HCT116 (cell line): Measurements from ENCODE around the gene ESPNL. TPM values are rescaled to one million over a fixed set of nuclear protein-coding genes. Genes with fewer than 3 reads are reported as not detected.

ENCODE experiments used
- ATAC-seq: fragments of 200-7000 bp; cut with Tn5 transposase; 2 replicates; pipeline ENCODE4 v1.9.1; 2020; ENCODE audit warnings: mild to moderate bottlenecking, moderate library complexity
- BruUV-seq: library from RNA; stranded (reverse); fragments of 400-500 nt; replicated peaks from 2 replicates; lab custom pipeline; 2021; lab: Mats Ljungman, UMichigan
- CTCF ChIA-PET: fragments of 300-600 bp; sonication (Branson Sonifier 250); formaldehyde crosslinking; loops from one replicate; lab custom pipeline; 2021; ENCODE audit warnings: antibody characterized with exemption; lab: Charles Lee
- POLR2A ChIA-PET: fragments of 300-600, 350-600 bp; sonication (Branson Sonifier 250); formaldehyde crosslinking; loops from one replicate; lab custom pipeline; 2021; ENCODE audit warnings: antibody characterized with exemption; lab: Charles Lee
- RAD21 ChIA-PET, 2 experiments: fragments of 300-600 bp; sonication (Branson Sonifier 250); formaldehyde crosslinking; loops; one replicate each; lab custom pipeline; 2023; ENCODE audit warnings: low total read pairs in 2 of 2; ENCODE audit not compliant: uncharacterized antibody in 2 of 2, unreplicated experiment in 2 of 2, low non-redundant PET in 1 of 2; lab: Charles Lee
- DNase-seq: peaks from one replicate; pipeline ENCODE4 v3.0.0-alpha.2; 2010; ENCODE audit warnings: low read depth, low spot score
- H2AFZ ChIP-seq: fragments of 200-600 bp; shearing (Covaris generic), sonication (generic); 2 replicates; pipeline ENCODE4 v1.6.1; 2017; ENCODE audit warnings: low read depth, mixed run types, mixed read lengths, antibody characterized with exemption, low read length; ENCODE audit not compliant: poor library complexity, severe bottlenecking
- H3K27ac ChIP-seq: 2 replicates; pipeline ENCODE4 v1.5.1; 2012; ENCODE audit warnings: low read depth, low read length
- H3K27me3 ChIP-seq: fragments of 200-600 bp; sonication (generic); 2 replicates; pipeline ENCODE4 v1.6.1; 2016; ENCODE audit warnings: mixed run types, low read length, mixed read lengths; ENCODE audit not compliant: insufficient read depth
- H3K36me3 ChIP-seq, 2 experiments: fragments of 200-500 bp in 1 of 2; fragments of 200-600 bp in 1 of 2; sonication (Bioruptor generic) in 1 of 2; sonication (generic) in 1 of 2; 2 replicates each; pipeline versions ENCODE4 v1.5.1 to v1.6.1; 2014 to 2016; ENCODE audit warnings: low read length in 2 of 2, inconsistent platforms in 1 of 2, mixed read lengths in 1 of 2, mixed run types in 1 of 2; ENCODE audit not compliant: insufficient read depth in 2 of 2, control insufficient read depth in 1 of 2
- H3K4me1 ChIP-seq, 2 experiments: fragments of 200-600 bp in 1 of 2; sonication (generic) in 1 of 2; 2 replicates each; pipeline versions ENCODE4 v1.5.1 to v1.6.1; 2012 to 2017; ENCODE audit warnings: low read length in 2 of 2, inconsistent platforms in 1 of 2, mild to moderate bottlenecking in 1 of 2, mixed read lengths in 1 of 2, mixed run types in 1 of 2, moderate library complexity in 1 of 2; ENCODE audit not compliant: insufficient read depth in 2 of 2, control insufficient read depth in 1 of 2
- H3K4me2 ChIP-seq: fragments of 200-600 bp; sonication (generic); 2 replicates; pipeline ENCODE4 v1.6.1; 2017; ENCODE audit warnings: mixed run types, low read length, mixed read lengths
- H3K4me3 ChIP-seq, 2 experiments: fragments of 200-600 bp in 1 of 2; sonication (generic) in 1 of 2; replicated peaks in 1 of 2; 2 replicates each; pipeline ENCODE4 v1.5.1; 2011 to 2016; ENCODE audit warnings: low read length in 2 of 2, control low read depth in 1 of 2, low read depth in 1 of 2, mild to moderate bottlenecking in 1 of 2, mixed read lengths in 1 of 2, mixed run types in 1 of 2
- H3K79me2 ChIP-seq: fragments of 200-600 bp; sonication (generic); 2 replicates; pipeline ENCODE4 v1.6.1; 2017; ENCODE audit warnings: mild to moderate bottlenecking, mixed run types, low read length, moderate library complexity, mixed read lengths; ENCODE audit not compliant: insufficient read depth
- H3K9ac ChIP-seq: fragments of 200-600 bp; sonication (generic); 2 replicates; pipeline ENCODE4 v1.6.1; 2016; ENCODE audit warnings: low read length, mixed read lengths
- H3K9me2 ChIP-seq: fragments of 200-600 bp; sonication (generic), shearing (Covaris generic); 2 replicates; pipeline ENCODE4 v1.6.1; 2017; ENCODE audit warnings: mixed run types, mild to moderate bottlenecking, moderate library complexity; ENCODE audit not compliant: insufficient read depth
- H3K9me3 ChIP-seq, 2 experiments: fragments of 200-500 bp in 1 of 2; fragments of 200-600 bp in 1 of 2; sonication (Bioruptor generic) in 1 of 2; sonication (generic) in 1 of 2; 2 replicates each; pipeline ENCODE4 v1.6.1; 2014 to 2017; ENCODE audit warnings: low read length in 2 of 2, mixed read lengths in 2 of 2, inconsistent platforms in 1 of 2, low read depth in 1 of 2, mild to moderate bottlenecking in 1 of 2, mixed run types in 1 of 2, moderate library complexity in 1 of 2; ENCODE audit not compliant: control insufficient read depth in 1 of 2, insufficient read depth in 1 of 2
- H4K20me1 ChIP-seq: fragments of 200-600 bp; sonication (generic), shearing (Covaris generic); 2 replicates; pipeline ENCODE4 v1.6.1; 2017; ENCODE audit warnings: mixed run types, mild to moderate bottlenecking, moderate library complexity; ENCODE audit not compliant: insufficient read depth
- CBX3 ChIP-seq: IDR thresholded peaks from 2 replicates; pipeline ENCODE4 v1.6.1; 2012; ENCODE audit warnings: low read depth
- CTCF ChIP-seq, 3 experiments: fragments of 200-600 bp in 1 of 3; sonication (generic) in 1 of 3; IDR thresholded peaks in 2 of 3; conservative IDR thresholded peaks in 1 of 3; 2 replicates each; pipeline ENCODE4 v1.5.1; 2012 to 2017; ENCODE audit warnings: low read depth in 2 of 3, low read length in 2 of 3, antibody characterized with exemption in 1 of 3, borderline replicate concordance in 1 of 3, control low read depth in 1 of 3, mild to moderate bottlenecking in 1 of 3, mixed read lengths in 1 of 3, mixed run types in 1 of 3, moderate library complexity in 1 of 3; ENCODE audit not compliant: insufficient read depth in 1 of 3
- EGR1 ChIP-seq: IDR thresholded peaks from 2 replicates; pipeline ENCODE4 v1.6.1; 2012; ENCODE audit warnings: low read depth
- ELF1 ChIP-seq: IDR thresholded peaks from 2 replicates; pipeline ENCODE4 v1.6.1; 2012; ENCODE audit warnings: low read depth, borderline replicate concordance
- FOSL1 ChIP-seq: IDR thresholded peaks from 2 replicates; pipeline ENCODE4 v1.6.1; 2012; ENCODE audit warnings: low read depth
- JUND ChIP-seq: IDR thresholded peaks from 2 replicates; pipeline ENCODE4 v1.6.1; 2012
- MAX ChIP-seq: IDR thresholded peaks from 2 replicates; pipeline ENCODE4 v1.6.1; 2012
- POLR2AphosphoS5 ChIP-seq: IDR thresholded peaks from 2 replicates; pipeline ENCODE4 v1.6.1; 2011; ENCODE audit warnings: mild to moderate bottlenecking, low read depth, low read length, moderate library complexity
- RAD21 ChIP-seq: IDR thresholded peaks from 2 replicates; pipeline ENCODE4 v1.6.1; 2012; ENCODE audit warnings: low read depth, mild to moderate bottlenecking
- SP1 ChIP-seq: IDR thresholded peaks from 2 replicates; pipeline ENCODE4 v1.6.1; 2012; ENCODE audit warnings: low read depth
- TCF7L2 ChIP-seq: IDR thresholded peaks from 2 replicates; pipeline ENCODE4 v1.7.0; 2011; ENCODE audit warnings: borderline replicate concordance, inconsistent platforms; ENCODE audit not compliant: insufficient read depth, insufficient read length; ENCODE audit errors: extremely low read depth
- YY1 ChIP-seq: IDR thresholded peaks from 2 replicates; pipeline ENCODE4 v1.6.1; 2011; ENCODE audit warnings: low read length, low read depth, moderate library complexity, mild to moderate bottlenecking; ENCODE audit not compliant: insufficient replicate concordance; ENCODE audit errors: extremely low read depth
- ZNF274 ChIP-seq: fragments of 200-500 bp; sonication (Bioruptor generic); IDR thresholded peaks from 2 replicates; pipeline ENCODE4 v1.6.1; 2014; ENCODE audit warnings: mild to moderate bottlenecking, low read depth, low read length, inconsistent platforms
- intact Hi-C: fragments of 100-400 bp; cut with micrococcal nuclease; formaldehyde crosslinking; loops from 2 replicates; pipeline ENCODE4 v1.10.0; 2022
- total RNA-seq: library from RNA; stranded (reverse); gene quantifications from one replicate; pipeline ENCODE4 v1.2.1, GENCODE V29; 2021; ENCODE audit not compliant: unreplicated experiment
- TF ChIP-seq, protein P1 (sequence below): IDR thresholded peaks from 2 replicates; pipeline ENCODE4 v1.6.1; 2012; ENCODE audit warnings: low read depth
- TF ChIP-seq, protein P2 (sequence below): IDR thresholded peaks from 2 replicates; pipeline ENCODE4 v1.6.1; 2011; ENCODE audit warnings: mild to moderate bottlenecking, low read length, moderate library complexity; ENCODE audit not compliant: insufficient replicate concordance; ENCODE audit errors: extremely low read depth
- TF ChIP-seq, protein P3 (sequence below): IDR thresholded peaks from 2 replicates; pipeline ENCODE4 v1.6.1; 2012

The ESPNL gene
- total RNA-seq, 1 experiment from 2014 or later: 0.22 TPM

GRCh38 chr2:238158018-238158508 is 57.9 kb downstream of the ESPNL start:
- no peak overlapping the region for H2AFZ ChIP-seq
- no peaks in the 10 kb centered on the region for H3K36me3 ChIP-seq
- intact Hi-C loops: no loop called here
- H3K9me3 ChIP-seq: no peaks in the 10 kb centered on the region
- TF ChIP-seq, protein P1, sequence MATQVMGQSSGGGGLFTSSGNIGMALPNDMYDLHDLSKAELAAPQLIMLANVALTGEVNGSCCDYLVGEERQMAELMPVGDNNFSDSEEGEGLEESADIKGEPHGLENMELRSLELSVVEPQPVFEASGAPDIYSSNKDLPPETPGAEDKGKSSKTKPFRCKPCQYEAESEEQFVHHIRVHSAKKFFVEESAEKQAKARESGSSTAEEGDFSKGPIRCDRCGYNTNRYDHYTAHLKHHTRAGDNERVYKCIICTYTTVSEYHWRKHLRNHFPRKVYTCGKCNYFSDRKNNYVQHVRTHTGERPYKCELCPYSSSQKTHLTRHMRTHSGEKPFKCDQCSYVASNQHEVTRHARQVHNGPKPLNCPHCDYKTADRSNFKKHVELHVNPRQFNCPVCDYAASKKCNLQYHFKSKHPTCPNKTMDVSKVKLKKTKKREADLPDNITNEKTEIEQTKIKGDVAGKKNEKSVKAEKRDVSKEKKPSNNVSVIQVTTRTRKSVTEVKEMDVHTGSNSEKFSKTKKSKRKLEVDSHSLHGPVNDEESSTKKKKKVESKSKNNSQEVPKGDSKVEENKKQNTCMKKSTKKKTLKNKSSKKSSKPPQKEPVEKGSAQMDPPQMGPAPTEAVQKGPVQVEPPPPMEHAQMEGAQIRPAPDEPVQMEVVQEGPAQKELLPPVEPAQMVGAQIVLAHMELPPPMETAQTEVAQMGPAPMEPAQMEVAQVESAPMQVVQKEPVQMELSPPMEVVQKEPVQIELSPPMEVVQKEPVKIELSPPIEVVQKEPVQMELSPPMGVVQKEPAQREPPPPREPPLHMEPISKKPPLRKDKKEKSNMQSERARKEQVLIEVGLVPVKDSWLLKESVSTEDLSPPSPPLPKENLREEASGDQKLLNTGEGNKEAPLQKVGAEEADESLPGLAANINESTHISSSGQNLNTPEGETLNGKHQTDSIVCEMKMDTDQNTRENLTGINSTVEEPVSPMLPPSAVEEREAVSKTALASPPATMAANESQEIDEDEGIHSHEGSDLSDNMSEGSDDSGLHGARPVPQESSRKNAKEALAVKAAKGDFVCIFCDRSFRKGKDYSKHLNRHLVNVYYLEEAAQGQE: no peak
- no peak for TF ChIP-seq SP1
- no peak for TF ChIP-seq CTCF (IDR thresholded peaks at IDR 0.05 in 2 of 3, conservative IDR thresholded peaks at IDR 0.05 in 1 of 3; ENCODE audit: borderline replicate concordance in 1 of 3, insufficient read depth in 1 of 3, low read depth in 2 of 3, low read length in 2 of 3)
- TF ChIP-seq ZNF274: no peak
- TF ChIP-seq JUND: no peak
- no peak for TF ChIP-seq CBX3
- no peak for TF ChIP-seq ELF1
- no peak for TF ChIP-seq EGR1
- TF ChIP-seq YY1: no peak
- TF ChIP-seq, protein P2, sequence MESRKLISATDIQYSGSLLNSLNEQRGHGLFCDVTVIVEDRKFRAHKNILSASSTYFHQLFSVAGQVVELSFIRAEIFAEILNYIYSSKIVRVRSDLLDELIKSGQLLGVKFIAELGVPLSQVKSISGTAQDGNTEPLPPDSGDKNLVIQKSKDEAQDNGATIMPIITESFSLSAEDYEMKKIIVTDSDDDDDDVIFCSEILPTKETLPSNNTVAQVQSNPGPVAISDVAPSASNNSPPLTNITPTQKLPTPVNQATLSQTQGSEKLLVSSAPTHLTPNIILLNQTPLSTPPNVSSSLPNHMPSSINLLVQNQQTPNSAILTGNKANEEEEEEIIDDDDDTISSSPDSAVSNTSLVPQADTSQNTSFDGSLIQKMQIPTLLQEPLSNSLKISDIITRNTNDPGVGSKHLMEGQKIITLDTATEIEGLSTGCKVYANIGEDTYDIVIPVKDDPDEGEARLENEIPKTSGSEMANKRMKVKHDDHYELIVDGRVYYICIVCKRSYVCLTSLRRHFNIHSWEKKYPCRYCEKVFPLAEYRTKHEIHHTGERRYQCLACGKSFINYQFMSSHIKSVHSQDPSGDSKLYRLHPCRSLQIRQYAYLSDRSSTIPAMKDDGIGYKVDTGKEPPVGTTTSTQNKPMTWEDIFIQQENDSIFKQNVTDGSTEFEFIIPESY: no peak
- no peak for TF ChIP-seq TCF7L2
- no peak for TF ChIP-seq RAD21
- TF ChIP-seq, protein P3, sequence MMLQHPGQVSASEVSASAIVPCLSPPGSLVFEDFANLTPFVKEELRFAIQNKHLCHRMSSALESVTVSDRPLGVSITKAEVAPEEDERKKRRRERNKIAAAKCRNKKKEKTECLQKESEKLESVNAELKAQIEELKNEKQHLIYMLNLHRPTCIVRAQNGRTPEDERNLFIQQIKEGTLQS: no peak
- TF ChIP-seq POLR2AphosphoS5: no peak
- no peak for TF ChIP-seq MAX
- TF ChIP-seq FOSL1: no peak
- H3K9ac ChIP-seq: no peak overlapping the region
- ATAC-seq: no peak
- no peak for DNase-seq
- no peak overlapping the region for H3K27ac ChIP-seq
- no peaks in the 10 kb centered on the region for H3K79me2 ChIP-seq
- ChIA-PET RAD21 (no interaction called here), POLR2A (no interaction called here), CTCF (no interaction called here)
- H3K4me2 ChIP-seq: peak overlapping the region; percentile 28; the same call in 1 of the 2 replicates
- no peak overlapping the region for H3K4me3 ChIP-seq
- BruUV-seq: no TSS peak
- peaks cover 4 to 12% of the 10 kb centered on the region in 2 experiments; a peak in 3 of 4 replicates for H3K4me1 ChIP-seq
- H4K20me1 ChIP-seq: no peaks in the 10 kb centered on the region
- no peaks in the 10 kb centered on the region for H3K9me2 ChIP-seq
- no peaks in the 10 kb centered on the region for H3K27me3 ChIP-seq
